NCI-H1436 treated with DMSO at 0.1 percent for 48 hours (cell line): ENCODE measurements around the gene AIFM3.
"Not testable (repeated sequence)": the region's sequence is repeated elsewhere in the genome, so short reads cannot be mapped to it uniquely, and the experiment has no call there.

ENCODE experiments used
- DNase-seq: peaks from one replicate; lab custom pipeline; 2025; lab: John Stamatoyannopoulos, UW

Gene AIFM3

DNA sequence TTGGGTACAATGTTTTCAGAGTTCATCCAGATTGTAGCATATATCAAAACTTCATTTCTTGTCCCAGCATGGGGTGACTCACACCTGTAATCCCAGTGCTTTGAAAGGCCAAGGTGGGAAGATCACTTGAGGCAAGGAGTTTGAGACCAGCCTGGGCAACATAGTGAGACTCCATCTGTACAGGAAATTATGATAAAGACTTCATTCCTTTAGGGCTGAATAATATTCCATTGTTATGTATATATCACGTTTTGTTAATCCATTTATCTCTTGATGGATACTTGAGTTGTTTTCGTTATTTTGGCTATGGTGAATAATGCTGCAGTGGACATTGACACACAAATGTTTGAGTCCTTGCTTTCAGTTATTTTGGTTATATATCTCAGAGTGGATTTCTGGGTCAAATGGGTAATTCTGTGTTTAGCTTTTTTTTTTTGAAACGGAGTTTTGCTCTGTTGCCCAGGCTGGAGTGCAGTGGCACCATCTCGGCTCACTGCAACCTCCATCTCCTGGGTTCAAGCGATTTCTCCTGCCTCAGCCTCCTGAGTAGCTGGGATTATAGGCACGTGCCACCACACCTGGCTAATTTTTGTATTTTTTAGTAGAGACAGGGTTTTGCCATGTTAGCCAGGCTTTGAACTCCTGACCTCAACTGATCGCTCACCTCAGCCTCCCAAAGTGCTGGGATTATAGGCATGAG, 24.7 kb upstream of the AIFM3 start:
- DNase-seq: not testable (repeated sequence)

DNA sequence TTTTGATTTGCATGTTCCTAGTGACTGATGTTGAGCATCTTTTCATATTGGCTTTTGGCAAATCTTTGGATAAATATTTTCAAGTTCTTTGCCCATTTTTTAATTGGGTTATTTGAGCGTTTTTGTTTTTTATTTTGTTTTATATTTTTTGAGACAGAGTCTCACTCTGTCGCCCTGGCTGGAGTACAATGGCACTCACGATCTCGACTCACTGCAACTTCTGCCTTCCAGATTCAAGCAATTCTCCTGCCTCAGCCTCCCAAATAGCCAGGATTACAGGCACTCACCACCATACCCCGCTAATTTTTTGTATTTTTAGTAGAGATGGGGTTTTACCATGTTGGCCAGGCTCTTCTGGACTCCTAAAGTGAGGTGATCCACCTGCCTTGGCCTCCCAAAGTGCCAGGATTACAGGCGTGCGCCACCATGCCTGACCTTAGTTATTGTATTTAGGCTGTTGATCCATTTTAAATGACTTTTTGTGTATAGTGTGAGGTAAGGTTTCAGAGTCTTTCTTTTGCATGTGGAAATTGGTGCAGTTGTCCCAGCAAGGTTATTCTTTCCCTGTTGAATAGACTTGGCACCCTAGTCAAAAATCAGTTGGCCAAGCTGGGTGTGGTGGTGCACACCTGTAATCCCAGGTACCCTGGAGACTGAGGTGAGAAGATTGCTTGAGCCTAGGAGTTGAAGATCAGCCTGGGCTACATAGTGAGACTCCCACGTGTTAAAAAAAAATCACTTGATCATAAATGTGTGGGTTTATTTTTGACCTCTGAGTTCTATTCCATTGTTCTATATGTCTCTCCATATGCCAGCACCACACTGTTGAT, 23.7 kb upstream of the AIFM3 start:
- no peak for DNase-seq

DNA sequence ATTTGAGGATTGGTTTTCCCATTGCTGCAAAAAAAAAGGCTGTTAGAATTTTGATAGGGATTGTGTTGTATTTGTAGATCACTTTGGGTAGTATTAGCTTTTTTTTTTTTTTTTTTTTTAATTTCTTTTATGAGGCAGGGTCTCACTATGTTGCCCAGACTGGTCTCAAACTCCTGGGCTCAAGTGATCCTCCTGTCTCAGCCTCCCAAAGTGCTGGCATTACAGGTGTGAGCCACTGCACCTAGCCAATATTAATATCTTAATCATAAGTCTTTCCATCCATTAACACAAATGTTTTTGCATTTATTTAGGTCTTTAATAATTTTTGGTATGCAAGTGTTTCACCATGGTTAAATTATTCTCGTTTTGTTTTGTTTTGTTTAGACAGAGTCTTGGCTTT, 23.0 kb upstream of the AIFM3 start:
- DNase-seq: no peak

- DNase-seq: no peak
These were observed 21.5 kb upstream of the AIFM3 start for GRCh38 chr22:20945578-20945934.

- DNase-seq: no peak
These were observed 20.7 kb upstream of the AIFM3 start for GRCh38 chr22:20946080-20946986.

GRCh38 chr22:20946991-20947390, 20.1 kb upstream of the AIFM3 start:
- DNase-seq: no peak

DNA sequence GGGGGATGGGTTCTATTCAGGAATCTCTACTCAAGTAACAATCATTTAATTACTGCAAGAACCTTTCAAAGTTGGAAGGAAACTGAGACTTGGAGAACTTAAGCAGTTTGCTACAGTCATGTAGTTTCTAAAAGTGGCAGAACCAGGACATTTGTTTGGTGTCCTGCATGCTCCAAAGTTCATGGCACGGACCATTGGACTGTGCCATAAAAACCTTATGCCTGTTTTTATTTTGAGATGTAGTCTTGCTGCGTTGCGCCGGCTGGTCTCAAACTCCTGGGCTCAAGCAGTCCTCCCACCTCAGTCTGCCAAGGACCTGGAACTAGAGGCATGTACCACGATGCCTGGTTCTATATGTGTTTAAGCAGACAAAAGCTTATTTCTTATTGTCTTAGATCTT, 18.6 kb upstream of the AIFM3 start:
- DNase-seq: no peak

GRCh38 chr22:20948989-20949388, 18.1 kb upstream of the AIFM3 start:
- no peak for DNase-seq

DNA sequence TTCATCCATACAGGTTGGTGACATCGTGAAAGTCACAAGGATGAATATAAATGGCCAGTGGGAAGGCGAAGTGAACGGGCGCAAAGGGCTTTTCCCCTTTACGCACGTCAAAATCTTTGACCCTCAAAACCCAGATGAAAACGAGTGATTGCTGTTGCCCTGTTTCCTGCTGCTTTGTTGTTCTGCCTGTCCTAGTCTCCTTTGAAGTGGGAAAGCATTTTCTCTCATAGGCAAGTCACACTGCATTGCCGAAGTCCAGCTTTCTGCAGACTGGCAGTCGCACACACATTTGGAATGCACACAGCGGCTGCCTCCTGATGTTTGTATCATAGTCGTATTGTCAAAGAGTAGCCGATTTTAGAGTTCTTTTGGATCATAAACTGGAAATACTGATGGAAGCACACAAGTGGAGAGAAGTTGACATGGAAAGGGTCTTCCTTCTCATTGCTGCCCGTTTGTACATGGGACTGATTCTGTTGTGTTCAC, 17.3 kb upstream of the AIFM3 start:
- DNase-seq: no peak

DNA sequence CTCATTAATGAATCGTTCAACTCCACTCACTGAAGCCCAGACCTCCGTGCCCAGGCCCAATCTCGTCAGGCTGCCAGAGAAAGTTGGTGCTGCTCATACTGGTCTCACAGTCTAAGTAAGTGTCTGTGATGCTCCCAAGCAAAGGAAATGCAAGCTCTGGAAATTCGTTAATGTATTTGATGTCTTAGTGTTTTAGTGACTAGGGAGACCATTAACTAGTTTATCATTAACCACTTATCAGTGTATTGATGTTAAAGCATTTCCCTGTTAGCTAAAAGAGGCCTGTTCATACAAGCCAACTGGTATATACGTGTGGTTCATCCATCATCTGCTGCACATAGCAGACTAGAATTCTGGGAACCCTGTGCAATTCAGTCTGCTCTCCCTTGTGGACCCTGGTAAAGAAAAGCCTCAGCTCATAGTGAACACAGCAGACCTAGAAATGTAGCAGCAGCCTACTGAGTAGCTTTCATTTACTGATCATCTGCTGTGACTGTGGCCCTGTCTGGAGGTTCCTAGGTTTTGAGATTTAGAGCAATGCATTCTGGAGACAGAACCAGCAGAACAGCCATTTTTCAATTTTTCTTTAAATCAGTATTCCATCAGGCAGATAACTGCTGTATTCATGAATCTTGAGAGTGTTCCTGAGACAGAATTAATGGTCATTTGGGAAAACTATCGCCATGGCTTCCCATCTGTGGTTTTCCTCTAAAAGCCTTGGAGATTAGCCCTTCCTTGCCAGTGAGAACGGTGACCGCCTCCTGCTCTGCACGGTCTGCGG, 15.7 kb upstream of the AIFM3 start:
- DNase-seq: no peak

GRCh38 chr22:20951932-20952380, 15.1 kb upstream of the AIFM3 start:
- no peak for DNase-seq

DNA sequence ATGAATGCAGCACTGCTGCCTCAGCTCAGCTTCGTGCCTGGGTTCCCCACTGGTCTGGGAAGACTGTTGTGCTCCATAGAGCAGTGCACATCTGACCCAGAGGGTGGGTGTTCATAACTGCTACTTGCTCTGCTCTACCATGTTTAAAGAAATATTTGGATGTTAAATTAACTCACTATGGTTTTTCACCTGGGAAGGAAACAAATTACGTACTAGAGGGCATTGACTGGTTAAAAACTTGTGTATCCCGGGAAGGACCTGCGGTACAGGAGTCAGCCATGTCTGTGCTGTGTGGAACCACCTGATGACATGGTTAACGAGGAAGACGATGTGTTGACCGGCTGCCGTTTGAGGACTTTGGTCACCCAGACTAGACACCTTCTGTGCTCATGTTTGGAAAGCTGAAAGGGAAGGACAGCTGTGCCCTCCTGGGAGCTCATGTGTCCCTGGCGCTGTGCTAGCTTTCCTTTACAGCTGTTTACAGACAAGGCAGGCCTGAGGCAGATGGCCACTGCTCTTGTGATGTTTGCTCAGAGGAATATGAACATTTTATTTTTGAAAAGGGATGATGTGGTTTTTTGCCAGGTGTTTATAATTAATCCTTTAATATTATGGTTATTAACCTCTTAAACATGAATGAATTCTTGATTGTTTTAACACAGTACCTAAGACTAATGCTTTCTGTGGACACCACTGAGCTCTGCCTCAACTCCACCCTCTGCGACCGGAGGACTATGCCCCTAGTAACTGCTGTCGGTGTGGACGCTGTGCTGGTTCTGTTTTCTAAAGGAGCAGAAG, 14.3 kb upstream of the AIFM3 start:
- no peak for DNase-seq

- DNase-seq: no peak
These were observed 13.8 kb upstream of the AIFM3 start for GRCh38 chr22:20953342-20953608.

- no peak for DNase-seq
These were observed 13.2 kb upstream of the AIFM3 start for GRCh38 chr22:20953668-20954500.

- no peak for DNase-seq
These were observed 11.5 kb upstream of the AIFM3 start for GRCh38 chr22:20955548-20955947.

GRCh38 chr22:20956258-20957101, 10.6 kb upstream of the AIFM3 start:
- DNase-seq: no peak

GRCh38 chr22:20957102-20957682, 9.9 kb upstream of the AIFM3 start:
- DNase-seq: no peak

- DNase-seq: no peak
These were observed 9.2 kb upstream of the AIFM3 start for GRCh38 chr22:20957683-20958431.
